ENCODE results near the gene GRAMD4. TPM values are rescaled to one million over a fixed set of nuclear protein-coding genes. Genes with fewer than 3 reads are reported as not detected.

The GRAMD4 gene
- polyA plus RNA-seq, 3 donors = 9.5 to 33.3 (median 12.6) TPM

- peak; percentile 90 to 92 (median 92) for DNase-seq
- peak overlapping the region; percentile 72 for H3K9ac ChIP-seq (ENCODE audit: insufficient read depth, low read length, poor library complexity, severe bottlenecking)
- peak overlapping the region; percentile 46 for H2AFZ ChIP-seq (ENCODE audit: insufficient read depth, low read depth, low read length, poor library complexity, severe bottlenecking)
- H3K27me3 ChIP-seq (ENCODE audit: control insufficient read depth in 2 of 2, insufficient read depth in 2 of 2, low read length in 2 of 2) = no peaks in the 10 kb centered on the region
- WGBS (ENCODE audit: insufficient coverage) = 3% methylated on average over 16 of the region's 19 CpGs
- H3K4me3 ChIP-seq (replicated peaks in 1 of 3; ENCODE audit: low read depth in 2 of 3, low read length in 3 of 3) = peak overlapping the region; percentile 27 to 70 (median 53)
- H3K9me3 ChIP-seq (replicated peaks in 1 of 2; ENCODE audit: control insufficient read depth in 1 of 2, insufficient read depth in 1 of 2, low read length in 2 of 2) = no peaks in the 10 kb centered on the region
- peak overlapping the region; percentile 78 for H3K4me2 ChIP-seq (replicated peaks; ENCODE audit: extremely low read depth, low read length, poor library complexity, severe bottlenecking)
- Mint-ChIP-seq H3K4me1 (peaks cover 63% of the 10 kb centered on the region), H3K27ac (peak overlapping the region; percentile 92 to 97 (median 96)), H3K27me3 (ENCODE audit: low read depth in 3 of 3) (peaks cover 0 to 1% (median 0%) of the 10 kb centered on the region in 3 donors), H3K9me3 (no peaks in the 10 kb centered on the region), H3K4me3 (peak overlapping the region; percentile 74 to 83), H3K36me3 (peaks cover 0 to 16% of the 10 kb centered on the region in 2 donors)
- peaks cover 79% of the 10 kb centered on the region for H3K79me2 ChIP-seq (ENCODE audit: insufficient read depth, low read length)
- peaks cover 65 to 86% of the 10 kb centered on the region in 2 donors for H3K4me1 ChIP-seq (ENCODE audit: control insufficient read depth in 1 of 2, insufficient read depth in 2 of 2, low read length in 2 of 2)
- H3K27ac ChIP-seq (ENCODE audit: low read depth in 1 of 2, low read length in 2 of 2) = peak overlapping the region; percentile 95 to 98
- H3K36me3 ChIP-seq (replicated peaks in 1 of 2; ENCODE audit: control insufficient read depth in 1 of 2, insufficient read depth in 2 of 2, low read length in 2 of 2) = no peaks in the 10 kb centered on the region
- intact Hi-C loops (cut with micrococcal nuclease) = loop anchor here in 1 of 2 donors (1.0 to 10.0 kb wide), 2 partner anchors 9 to 142 kb away; partner anchors contain the start of gene CERK
- no peak for TF ChIP-seq CTCF (IDR thresholded peaks at IDR 0.05)
- H4K20me1 ChIP-seq (ENCODE audit: insufficient read depth, low read length) = no peaks in the 10 kb centered on the region
Observed at GRCh38 chr22:46593211-46593681, 26.9 kb upstream of the GRAMD4 start.

- H3K27me3 ChIP-seq (ENCODE audit: control insufficient read depth in 2 of 2, insufficient read depth in 2 of 2, low read length in 2 of 2) = no peaks in the 10 kb centered on the region
- DNase-seq = no peak
- peaks cover 65 to 86% of the 10 kb centered on the region in 2 donors for H3K4me1 ChIP-seq (ENCODE audit: control insufficient read depth in 1 of 2, insufficient read depth in 2 of 2, low read length in 2 of 2)
- no peaks in the 10 kb centered on the region for H4K20me1 ChIP-seq (ENCODE audit: insufficient read depth, low read length)
- no peak for TF ChIP-seq CTCF (IDR thresholded peaks at IDR 0.05)
- H3K27ac ChIP-seq (ENCODE audit: low read depth in 1 of 2, low read length in 2 of 2) = peak overlapping the region; percentile 95 to 98
- peak overlapping the region; percentile 92 to 97 (median 96) for H3K27ac Mint-ChIP-seq
- 67% methylated on average over 6 of the region's 15 CpGs for WGBS (ENCODE audit: insufficient coverage)
- H3K4me3 Mint-ChIP-seq = no peak overlapping the region
- H3K4me3 ChIP-seq (replicated peaks in 1 of 3; ENCODE audit: low read depth in 2 of 3, low read length in 3 of 3) = no peak overlapping the region
- no peaks in the 10 kb centered on the region for H3K27me3 Mint-ChIP-seq (ENCODE audit: low read depth in 3 of 3)
- H3K4me1 Mint-ChIP-seq = peaks cover 67% of the 10 kb centered on the region
- H2AFZ ChIP-seq (ENCODE audit: insufficient read depth, low read depth, low read length, poor library complexity, severe bottlenecking) = no peak overlapping the region
- no peaks in the 10 kb centered on the region for H3K9me3 ChIP-seq (replicated peaks in 1 of 2; ENCODE audit: control insufficient read depth in 1 of 2, insufficient read depth in 1 of 2, low read length in 2 of 2)
- H3K79me2 ChIP-seq (ENCODE audit: insufficient read depth, low read length) = peaks cover 77% of the 10 kb centered on the region
- H3K36me3 ChIP-seq (replicated peaks in 1 of 2; ENCODE audit: control insufficient read depth in 1 of 2, insufficient read depth in 2 of 2, low read length in 2 of 2) = no peaks in the 10 kb centered on the region
- H3K36me3 Mint-ChIP-seq = peaks cover 3 to 20% of the 10 kb centered on the region in 2 donors
- H3K9ac ChIP-seq (ENCODE audit: insufficient read depth, low read length, poor library complexity, severe bottlenecking) = peak overlapping the region; percentile 72
- H3K4me2 ChIP-seq (replicated peaks; ENCODE audit: extremely low read depth, low read length, poor library complexity, severe bottlenecking) = peak overlapping the region; percentile 78
- H3K9me3 Mint-ChIP-seq = no peaks in the 10 kb centered on the region
- intact Hi-C loops (cut with micrococcal nuclease) = loop anchor here in 1 of 2 donors (1.0 to 10.0 kb wide), 2 partner anchors 8 to 141 kb away; partner anchors contain the start of gene CERK
Observed at GRCh38 chr22:46593996-46594946, 25.9 kb upstream of the GRAMD4 start.

Data from CD14-positive monocyte (primary cell).